Suprapubic skin (tissue), 4 donors: ENCODE measurements around the gene PUSL1.
A peak's percentile ranks its signal among the peaks of the same experiment; 100 is the strongest.

Source experiments
- EP300 ChIP-seq: sonication (generic); formaldehyde crosslinking; IDR thresholded peaks from one replicate; pipeline ENCODE4 v1.6.1; 2017; ENCODE audit warnings: antibody characterized with exemption
- POLR2A ChIP-seq, 2 donors: fragments of 450-650 bp; IDR thresholded peaks; one replicate each; pipeline ENCODE4 v1.6.1; 2017; ENCODE audit warnings: antibody characterized with exemption in 2 of 2, mild to moderate bottlenecking in 2 of 2, moderate library complexity in 2 of 2
- POLR2AphosphoS5 ChIP-seq, 3 donors: sonication (generic); formaldehyde crosslinking; IDR thresholded peaks; one replicate each; pipeline ENCODE4 v1.6.1; 2017; ENCODE audit warnings: antibody characterized with exemption in 3 of 3
- TF ChIP-seq, protein P1 (sequence below), 2 donors: fragments of 200-600 bp in 1 of 2; fragments of 450-650 bp in 1 of 2; sonication (generic) in 1 of 2; IDR thresholded peaks; one replicate each; pipeline ENCODE4 v1.5.1; 2016 to 2019; ENCODE audit warnings: antibody characterized with exemption in 2 of 2, mild to moderate bottlenecking in 1 of 2, moderate library complexity in 1 of 2

DNA sequence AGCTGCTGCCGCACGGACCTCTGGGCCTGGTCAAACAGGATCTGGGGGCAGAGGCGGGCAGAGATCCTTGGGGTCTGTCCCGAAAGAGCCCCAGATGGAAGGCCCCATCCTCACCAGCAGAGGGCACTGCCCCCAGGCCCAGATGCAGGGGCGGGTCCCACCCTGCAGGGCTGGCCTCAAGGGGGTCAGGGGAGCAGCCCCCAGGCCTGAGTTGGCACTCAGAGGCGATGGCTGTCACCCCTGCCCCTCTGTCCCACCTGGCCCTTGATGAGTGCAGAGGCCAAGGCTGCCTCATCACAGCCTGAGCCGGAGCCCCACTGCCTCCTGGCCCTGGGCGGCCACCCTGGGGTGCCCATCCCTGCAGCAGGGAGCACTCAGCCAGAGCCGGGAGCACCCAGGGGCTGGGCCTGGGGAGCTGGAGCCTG lies 6.4 kb upstream of the PUSL1 start:
- TF ChIP-seq, protein P1, sequence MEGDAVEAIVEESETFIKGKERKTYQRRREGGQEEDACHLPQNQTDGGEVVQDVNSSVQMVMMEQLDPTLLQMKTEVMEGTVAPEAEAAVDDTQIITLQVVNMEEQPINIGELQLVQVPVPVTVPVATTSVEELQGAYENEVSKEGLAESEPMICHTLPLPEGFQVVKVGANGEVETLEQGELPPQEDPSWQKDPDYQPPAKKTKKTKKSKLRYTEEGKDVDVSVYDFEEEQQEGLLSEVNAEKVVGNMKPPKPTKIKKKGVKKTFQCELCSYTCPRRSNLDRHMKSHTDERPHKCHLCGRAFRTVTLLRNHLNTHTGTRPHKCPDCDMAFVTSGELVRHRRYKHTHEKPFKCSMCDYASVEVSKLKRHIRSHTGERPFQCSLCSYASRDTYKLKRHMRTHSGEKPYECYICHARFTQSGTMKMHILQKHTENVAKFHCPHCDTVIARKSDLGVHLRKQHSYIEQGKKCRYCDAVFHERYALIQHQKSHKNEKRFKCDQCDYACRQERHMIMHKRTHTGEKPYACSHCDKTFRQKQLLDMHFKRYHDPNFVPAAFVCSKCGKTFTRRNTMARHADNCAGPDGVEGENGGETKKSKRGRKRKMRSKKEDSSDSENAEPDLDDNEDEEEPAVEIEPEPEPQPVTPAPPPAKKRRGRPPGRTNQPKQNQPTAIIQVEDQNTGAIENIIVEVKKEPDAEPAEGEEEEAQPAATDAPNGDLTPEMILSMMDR (IDR thresholded peaks at IDR 0.05), result peak in 1 of 2 donors; percentile 34
- TF ChIP-seq POLR2A (IDR thresholded peaks at IDR 0.05), result no peak
- TF ChIP-seq POLR2AphosphoS5 (IDR thresholded peaks at IDR 0.05), result no peak
- TF ChIP-seq EP300, result no peak
